Stimulated activated naive B cell treated with anti-CD40 and anti-IgM and Interleukin-4, amounts not matched to agents 10 μg/mL and 1 μg/mL and 100 μg/mL, for 72 hours (primary cell): ENCODE measurements around the gene GMDS.

Source experiments
- ATAC-seq, 2 donors: fragments of 150-1000 bp; cut with Tn5 transposase; replicated peaks; 2 replicates each; pipeline ENCODE4 v1.10.0; 2021; ENCODE audit warnings: moderate library complexity in 1 of 2
- DNase-seq: peaks from one replicate; pipeline ENCODE4 v3.0.0; 2021
- H3K27ac Mint-ChIP-seq: one replicate; pipeline ENCODE4 v1.8.0; 2022; ENCODE audit warnings: mild to moderate bottlenecking, mixed read lengths
- H3K27me3 Mint-ChIP-seq, 2 donors: one replicate each; pipeline ENCODE4 v1.8.0; 2022; ENCODE audit warnings: mixed read lengths in 2 of 2
- H3K36me3 Mint-ChIP-seq, 2 donors: one replicate each; pipeline ENCODE4 v1.8.0; 2022; ENCODE audit warnings: mixed read lengths in 2 of 2, mild to moderate bottlenecking in 1 of 2
- H3K4me1 Mint-ChIP-seq, 2 donors: one replicate each; pipeline ENCODE4 v1.8.0; 2022; ENCODE audit warnings: mixed read lengths in 2 of 2, mild to moderate bottlenecking in 1 of 2
- H3K4me3 Mint-ChIP-seq, 2 donors: one replicate each; pipeline ENCODE4 v1.8.0; 2022; ENCODE audit warnings: mild to moderate bottlenecking in 2 of 2, mixed read lengths in 2 of 2, moderate library complexity in 1 of 2
- H3K9me3 Mint-ChIP-seq, 2 donors: one replicate each; pipeline ENCODE4 v1.8.0; 2022; ENCODE audit warnings: mixed read lengths in 2 of 2, mild to moderate bottlenecking in 1 of 2

The GMDS gene

DNA sequence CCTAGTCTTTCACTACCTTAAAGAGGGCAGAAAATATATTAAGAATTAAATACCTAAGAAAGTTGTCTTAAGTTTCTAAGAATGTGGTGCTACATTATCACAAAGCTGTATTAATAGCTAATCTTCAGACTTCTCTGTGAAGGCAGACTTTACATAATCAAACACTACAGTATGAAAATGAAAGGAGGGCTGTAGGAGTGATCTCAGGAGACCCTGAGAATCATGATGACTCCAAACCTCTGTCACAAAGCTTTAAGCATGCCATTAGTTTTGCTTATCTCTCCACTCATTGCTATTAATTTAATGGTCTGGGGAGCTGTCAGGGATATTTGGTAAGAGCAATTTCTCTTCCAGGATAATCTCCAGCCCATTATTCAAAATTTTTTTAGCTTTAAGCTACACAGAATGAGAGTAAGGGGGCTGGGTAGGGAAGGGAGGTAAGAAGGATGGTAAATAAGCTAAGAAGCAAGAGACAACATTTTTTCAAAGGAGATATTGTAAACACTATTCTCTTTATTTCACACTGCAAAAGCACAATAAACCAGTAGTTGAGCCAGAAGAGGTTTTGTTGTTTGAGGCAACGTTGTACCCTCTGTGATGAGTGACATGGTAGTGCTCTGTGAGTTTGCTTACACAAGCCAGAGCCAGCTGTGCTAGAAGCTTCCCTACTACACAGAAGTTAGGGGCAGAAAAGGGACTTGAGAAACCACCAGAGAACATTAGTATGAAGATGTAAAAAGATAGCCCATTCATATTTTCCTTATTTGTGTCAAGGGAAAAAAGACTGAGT is 258.8 kb downstream of the GMDS start:
- Mint-ChIP-seq H3K9me3 (peaks cover 19 to 20% of the 10 kb centered on the region in 2 donors), H3K27me3 (no peaks in the 10 kb centered on the region), H3K4me3 (no peak overlapping the region), H3K4me1 (peaks cover 0 to 2% of the 10 kb centered on the region in 2 donors), H3K27ac (no peak overlapping the region), H3K36me3 (peaks cover 16 to 32% of the 10 kb centered on the region in 2 donors)
- no peak for ATAC-seq
- no peak for DNase-seq

GRCh38 chr6:1984346-1984994 is 260.9 kb downstream of the GMDS start:
- Mint-ChIP-seq H3K27me3 (no peaks in the 10 kb centered on the region), H3K9me3 (peaks cover 38% of the 10 kb centered on the region in 2 donors), H3K27ac (no peak overlapping the region), H3K4me3 (no peak overlapping the region), H3K36me3 (peaks cover 33 to 47% of the 10 kb centered on the region in 2 donors), H3K4me1 (peaks cover 0 to 2% of the 10 kb centered on the region in 2 donors)
- DNase-seq (no peak), ATAC-seq (no peak)

DNA sequence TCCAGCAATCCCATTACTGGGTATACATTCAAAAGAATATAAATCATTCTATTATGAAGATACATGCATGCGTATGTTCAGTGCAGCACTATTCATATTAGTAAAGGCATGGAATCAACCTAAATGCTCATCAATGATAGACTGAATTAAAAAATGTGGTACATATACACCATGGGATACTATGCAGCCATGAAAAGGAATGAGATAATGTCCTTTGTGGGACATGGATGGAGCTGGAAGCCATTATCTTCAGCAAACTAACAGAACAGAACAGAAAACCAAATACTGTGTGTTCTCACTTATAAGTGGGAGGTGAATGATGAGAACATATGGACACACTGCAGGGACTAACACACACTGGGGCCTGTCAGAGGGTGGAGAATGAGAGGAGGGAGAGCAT is 261.6 kb downstream of the GMDS start:
- H3K36me3 Mint-ChIP-seq, result peaks cover 37 to 53% of the 10 kb centered on the region in 2 donors
- DNase-seq (no peak), ATAC-seq (no peak)
- H3K27me3 Mint-ChIP-seq, result no peaks in the 10 kb centered on the region
- no peak overlapping the region for H3K4me3 Mint-ChIP-seq
- H3K9me3 Mint-ChIP-seq, result peaks cover 40 to 43% of the 10 kb centered on the region in 2 donors
- H3K4me1 Mint-ChIP-seq, result peaks cover 0 to 2% of the 10 kb centered on the region in 2 donors
- H3K27ac Mint-ChIP-seq, result no peak overlapping the region

GRCh38 chr6:1972962-1973361 is 272.4 kb downstream of the GMDS start:
- DNase-seq (no peak), ATAC-seq (no peak)
- peaks cover 4 to 9% of the 10 kb centered on the region in 2 donors for H3K4me1 Mint-ChIP-seq
- no peaks in the 10 kb centered on the region for H3K9me3 Mint-ChIP-seq
- H3K36me3 Mint-ChIP-seq, result peaks cover 6 to 8% of the 10 kb centered on the region in 2 donors
- H3K4me3 Mint-ChIP-seq, result no peak overlapping the region
- no peaks in the 10 kb centered on the region for H3K27me3 Mint-ChIP-seq
- no peak overlapping the region for H3K27ac Mint-ChIP-seq

DNA sequence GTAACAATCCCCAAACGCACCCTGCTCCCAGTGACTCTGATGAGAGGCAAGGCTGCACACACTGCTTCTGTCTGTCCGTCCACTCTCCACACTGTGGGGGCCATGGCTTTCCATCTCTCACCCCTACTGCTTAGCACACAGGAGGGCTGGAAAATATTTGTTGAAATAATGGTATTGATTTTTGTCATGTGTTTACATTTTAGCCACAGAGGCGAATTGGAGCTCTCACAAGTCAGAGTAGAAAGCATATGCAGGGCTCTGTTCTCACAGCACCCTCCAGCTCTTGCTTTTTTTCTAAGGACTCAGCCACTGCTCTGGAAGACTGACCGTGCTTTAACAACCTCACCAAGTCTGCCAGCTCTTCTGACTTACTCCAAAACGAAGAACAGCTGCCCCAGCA is 273.8 kb downstream of the GMDS start:
- Mint-ChIP-seq H3K4me3 (no peak overlapping the region), H3K27me3 (no peaks in the 10 kb centered on the region), H3K36me3 (peaks cover 4 to 5% of the 10 kb centered on the region in 2 donors), H3K4me1 (peaks cover 4 to 9% of the 10 kb centered on the region in 2 donors), H3K27ac (no peak overlapping the region), H3K9me3 (no peaks in the 10 kb centered on the region)
- no peak for DNase-seq
- no peak for ATAC-seq

DNA sequence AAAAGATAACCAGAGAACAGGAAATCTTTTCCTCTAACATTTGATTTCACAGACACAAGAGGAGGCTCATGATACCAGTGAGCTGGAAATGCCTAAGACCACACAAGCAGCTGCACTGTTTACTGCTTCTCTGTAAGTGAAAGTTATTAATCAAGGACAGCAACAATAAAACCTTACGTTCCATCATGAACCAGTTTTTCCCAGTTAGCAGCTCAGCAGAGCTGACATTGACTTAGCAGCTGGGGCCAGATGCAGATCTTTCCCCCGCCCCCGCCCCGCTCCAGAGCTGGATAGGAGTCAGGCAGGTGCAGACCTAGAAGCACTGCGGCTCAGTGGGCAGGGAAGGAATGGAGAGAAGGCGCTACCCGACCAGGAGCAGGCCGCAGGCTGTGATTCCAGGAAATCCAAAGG is 275.2 kb downstream of the GMDS start:
- no peak for DNase-seq
- Mint-ChIP-seq H3K36me3 (peaks cover 5 to 12% of the 10 kb centered on the region in 2 donors), H3K27ac (no peak overlapping the region), H3K4me3 (no peak overlapping the region), H3K9me3 (no peaks in the 10 kb centered on the region), H3K4me1 (peaks cover 4 to 9% of the 10 kb centered on the region in 2 donors), H3K27me3 (no peaks in the 10 kb centered on the region)
- ATAC-seq, result no peak

DNA sequence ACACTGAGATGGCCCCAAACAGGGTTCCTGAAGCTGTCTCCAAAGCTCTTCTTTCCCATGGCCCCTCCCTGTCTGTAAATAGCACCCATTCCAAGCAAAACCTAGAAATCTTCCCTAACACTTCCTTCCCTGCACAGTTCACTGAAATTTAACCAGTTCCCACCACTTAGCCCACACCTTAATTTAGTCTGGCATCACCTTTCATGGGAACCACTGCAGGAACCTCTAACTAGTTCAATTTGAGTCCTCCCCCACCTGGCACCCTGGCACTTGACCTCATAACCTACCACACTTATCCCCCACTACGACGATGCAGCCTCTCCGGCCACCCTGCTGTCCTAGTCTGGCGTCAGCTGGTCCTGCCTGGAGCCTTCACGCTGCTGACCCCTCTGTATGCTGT is 278.7 kb downstream of the GMDS start:
- no peak overlapping the region for H3K4me3 Mint-ChIP-seq
- no peak for DNase-seq
- H3K27ac Mint-ChIP-seq, result no peak overlapping the region
- ATAC-seq, result no peak
- H3K4me1 Mint-ChIP-seq, result no peaks in the 10 kb centered on the region
- peaks cover 0 to 2% of the 10 kb centered on the region in 2 donors for H3K9me3 Mint-ChIP-seq
- peaks cover 4 to 15% of the 10 kb centered on the region in 2 donors for H3K36me3 Mint-ChIP-seq
- H3K27me3 Mint-ChIP-seq, result no peaks in the 10 kb centered on the region

DNA sequence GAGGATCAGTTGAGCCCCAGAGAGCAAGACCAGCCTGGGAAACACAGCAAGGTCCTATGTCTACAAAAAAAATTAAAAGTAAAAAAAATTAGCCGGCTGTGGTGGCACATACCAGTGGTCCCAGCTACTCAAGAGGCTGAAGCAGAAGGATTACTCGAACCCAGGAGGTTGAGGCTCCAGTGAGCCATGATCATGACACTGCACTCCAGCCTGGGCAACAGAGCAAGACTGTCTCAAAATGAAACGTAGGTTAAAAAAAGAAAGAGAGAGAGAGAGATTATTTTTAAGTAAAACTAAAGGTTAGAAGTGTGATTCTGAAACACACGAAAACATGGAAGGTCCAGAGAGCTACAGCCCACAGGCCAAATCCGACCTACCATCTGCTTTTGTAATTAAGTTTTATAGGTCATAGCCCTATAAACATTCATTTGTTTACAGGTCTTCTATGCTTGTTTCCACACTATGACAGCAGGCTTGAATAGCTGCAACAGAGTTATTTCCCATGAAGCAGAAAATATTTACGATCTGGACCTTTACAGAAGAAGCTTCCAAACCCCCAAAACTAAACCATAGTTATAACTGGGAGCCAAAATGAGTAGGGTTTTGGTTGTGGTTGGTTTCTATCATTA is 279.7 kb downstream of the GMDS start:
- DNase-seq (no peak), ATAC-seq (no peak)
- H3K36me3 Mint-ChIP-seq, result peaks cover 5 to 16% of the 10 kb centered on the region in 2 donors
- H3K27me3 Mint-ChIP-seq, result no peaks in the 10 kb centered on the region
- no peaks in the 10 kb centered on the region for H3K4me1 Mint-ChIP-seq
- H3K4me3 Mint-ChIP-seq, result no peak overlapping the region
- H3K27ac Mint-ChIP-seq, result no peak overlapping the region
- peaks cover 0 to 2% of the 10 kb centered on the region in 2 donors for H3K9me3 Mint-ChIP-seq

GRCh38 chr6:1963596-1963995 is 281.8 kb downstream of the GMDS start:
- Mint-ChIP-seq H3K36me3 (peaks cover 6 to 18% of the 10 kb centered on the region in 2 donors), H3K4me3 (no peak overlapping the region), H3K27me3 (no peaks in the 10 kb centered on the region), H3K9me3 (peaks cover 0 to 2% of the 10 kb centered on the region in 2 donors), H3K27ac (no peak overlapping the region), H3K4me1 (no peaks in the 10 kb centered on the region)
- ATAC-seq (no peak), DNase-seq (no peak)

- H3K27me3 Mint-ChIP-seq, result no peaks in the 10 kb centered on the region
Observed at GRCh38 chr6:1962201-1962600, 283.2 kb downstream of the GMDS start.

DNA sequence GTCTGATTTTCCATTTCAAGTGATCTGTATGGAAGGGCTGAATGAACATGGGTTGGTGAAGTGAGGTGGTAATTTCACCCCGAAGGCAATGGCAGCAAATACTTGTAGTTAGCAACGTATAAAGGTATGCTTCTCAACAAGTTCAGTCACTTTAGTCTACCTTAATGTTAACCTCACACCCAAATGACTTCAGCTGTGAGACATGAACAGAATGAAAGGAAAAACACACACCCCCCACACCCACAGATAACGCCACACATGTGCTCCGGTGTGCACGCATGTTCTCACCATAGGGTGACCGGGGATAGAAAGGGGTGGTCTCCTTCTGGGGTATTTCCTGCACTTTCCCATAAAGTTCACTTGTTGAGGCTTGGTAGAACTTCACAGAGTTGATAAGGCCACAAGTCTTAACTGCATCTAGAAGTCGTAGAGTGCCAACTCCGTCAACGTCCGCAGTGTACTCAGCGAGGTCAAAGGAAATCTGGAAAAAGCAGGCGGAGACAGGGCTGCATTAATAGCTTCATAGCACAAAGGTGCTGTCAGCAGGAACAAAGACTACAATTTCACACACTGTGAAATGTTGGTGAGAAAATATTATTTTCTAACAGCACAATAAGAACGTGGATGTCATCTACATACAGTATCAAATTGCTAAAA is 284.8 kb downstream of the GMDS start:
- H3K27me3 Mint-ChIP-seq, result no peaks in the 10 kb centered on the region
- H3K4me1 Mint-ChIP-seq, result no peaks in the 10 kb centered on the region
- H3K9me3 Mint-ChIP-seq, result peaks cover 0 to 2% of the 10 kb centered on the region in 2 donors
- H3K27ac Mint-ChIP-seq, result no peak overlapping the region
- ATAC-seq, result no peak
- H3K36me3 Mint-ChIP-seq, result peaks cover 8 to 10% of the 10 kb centered on the region in 2 donors
- H3K4me3 Mint-ChIP-seq, result no peak overlapping the region
- DNase-seq, result no peak

More at GRCh38 chr6:1962201-1962600, 283.2 kb downstream of the GMDS start:
- H3K9me3 Mint-ChIP-seq, result peaks cover 0 to 2% of the 10 kb centered on the region in 2 donors
- ATAC-seq (no peak), DNase-seq (no peak)
- no peaks in the 10 kb centered on the region for H3K4me1 Mint-ChIP-seq
- H3K4me3 Mint-ChIP-seq, result no peak overlapping the region
- H3K27ac Mint-ChIP-seq, result no peak overlapping the region
- peaks cover 8 to 18% of the 10 kb centered on the region in 2 donors for H3K36me3 Mint-ChIP-seq

GRCh38 chr6:1958257-1958656 is 287.1 kb downstream of the GMDS start:
- Mint-ChIP-seq H3K36me3 (peaks cover 3 to 6% of the 10 kb centered on the region in 2 donors), H3K4me3 (no peak overlapping the region), H3K9me3 (no peaks in the 10 kb centered on the region), H3K4me1 (no peaks in the 10 kb centered on the region), H3K27me3 (no peaks in the 10 kb centered on the region), H3K27ac (no peak overlapping the region)
- ATAC-seq (no peak), DNase-seq (no peak)

DNA sequence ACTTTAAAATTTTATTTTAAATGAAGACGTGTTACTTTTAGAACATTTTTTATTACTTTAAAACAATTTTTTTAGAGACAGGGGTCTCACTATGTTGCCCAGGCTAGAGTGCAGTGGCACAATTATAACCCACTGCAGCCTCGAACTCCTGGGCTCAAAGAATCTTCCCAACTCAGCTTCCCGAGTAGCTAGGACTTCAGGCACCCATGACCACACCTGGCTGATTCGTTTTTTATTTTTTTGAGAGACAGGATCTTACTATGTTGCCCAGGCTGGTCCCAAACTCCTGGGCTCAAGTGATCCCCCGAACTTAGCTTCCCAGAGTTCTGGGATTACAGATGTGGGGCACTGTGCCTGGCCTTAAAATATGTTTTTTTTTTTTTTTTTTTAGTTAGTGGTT is 287.7 kb downstream of the GMDS start:
- no peaks in the 10 kb centered on the region for H3K9me3 Mint-ChIP-seq
- H3K4me3 Mint-ChIP-seq, result no peak overlapping the region
- DNase-seq (no peak), ATAC-seq (no peak)
- H3K4me1 Mint-ChIP-seq, result no peaks in the 10 kb centered on the region
- H3K36me3 Mint-ChIP-seq, result peaks cover 6% of the 10 kb centered on the region in 2 donors
- no peaks in the 10 kb centered on the region for H3K27me3 Mint-ChIP-seq
- H3K27ac Mint-ChIP-seq, result no peak overlapping the region

- Mint-ChIP-seq H3K36me3 (peaks cover 13% of the 10 kb centered on the region in 2 donors), H3K9me3 (no peaks in the 10 kb centered on the region), H3K4me1 (no peaks in the 10 kb centered on the region), H3K27me3 (no peaks in the 10 kb centered on the region), H3K4me3 (no peak overlapping the region), H3K27ac (no peak overlapping the region)
- DNase-seq (no peak), ATAC-seq (no peak)
Observed at GRCh38 chr6:1952740-1953360, 292.6 kb downstream of the GMDS start.
